Keratinocyte (primary cell): ENCODE data around the gene HCFC1.

ENCODE experiments used
- EZH2 ChIP-seq: IDR thresholded peaks from one replicate; pipeline ENCODE4 v1.6.1; 2012; ENCODE audit warnings: inconsistent platforms, mild to moderate bottlenecking, low read length, moderate library complexity
- TF ChIP-seq, protein P1 (sequence below), 3 experiments: IDR thresholded peaks in 1 of 3; conservative IDR thresholded peaks in 1 of 3; optimal IDR thresholded peaks in 1 of 3; 2 replicates in 2 of 3; 3 replicates in 1 of 3; pipeline versions ENCODE3 to v1.5.1; 2011; ENCODE audit warnings: low read length in 3 of 3, mild to moderate bottlenecking in 3 of 3, moderate library complexity in 2 of 3, control low read depth in 1 of 3, inconsistent platforms in 1 of 3; ENCODE audit not compliant: insufficient read depth in 2 of 3; ENCODE audit errors: extremely low read depth in 1 of 3

- TF ChIP-seq, protein P1, sequence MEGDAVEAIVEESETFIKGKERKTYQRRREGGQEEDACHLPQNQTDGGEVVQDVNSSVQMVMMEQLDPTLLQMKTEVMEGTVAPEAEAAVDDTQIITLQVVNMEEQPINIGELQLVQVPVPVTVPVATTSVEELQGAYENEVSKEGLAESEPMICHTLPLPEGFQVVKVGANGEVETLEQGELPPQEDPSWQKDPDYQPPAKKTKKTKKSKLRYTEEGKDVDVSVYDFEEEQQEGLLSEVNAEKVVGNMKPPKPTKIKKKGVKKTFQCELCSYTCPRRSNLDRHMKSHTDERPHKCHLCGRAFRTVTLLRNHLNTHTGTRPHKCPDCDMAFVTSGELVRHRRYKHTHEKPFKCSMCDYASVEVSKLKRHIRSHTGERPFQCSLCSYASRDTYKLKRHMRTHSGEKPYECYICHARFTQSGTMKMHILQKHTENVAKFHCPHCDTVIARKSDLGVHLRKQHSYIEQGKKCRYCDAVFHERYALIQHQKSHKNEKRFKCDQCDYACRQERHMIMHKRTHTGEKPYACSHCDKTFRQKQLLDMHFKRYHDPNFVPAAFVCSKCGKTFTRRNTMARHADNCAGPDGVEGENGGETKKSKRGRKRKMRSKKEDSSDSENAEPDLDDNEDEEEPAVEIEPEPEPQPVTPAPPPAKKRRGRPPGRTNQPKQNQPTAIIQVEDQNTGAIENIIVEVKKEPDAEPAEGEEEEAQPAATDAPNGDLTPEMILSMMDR (optimal IDR thresholded peaks at IDR 0.05 in 1 of 3, IDR thresholded peaks at IDR 0.05 in 1 of 3, conservative IDR thresholded peaks at IDR 0.05 in 1 of 3; ENCODE audit: extremely low read depth in 1 of 3, insufficient read depth in 2 of 3, low read length in 3 of 3): no peak
- no peak for TF ChIP-seq EZH2
Measured at GRCh38 chrX:153902385-153902784, 69.2 kb downstream of the HCFC1 start.
